NCI-H345 treated with DMSO at 0.1 percent for 48 hours (cell line): ENCODE data around the gene C4orf36.

ENCODE experiments used
- DNase-seq: peaks from one replicate; lab custom pipeline; 2025; ENCODE audit not compliant: unreplicated experiment; lab: John Stamatoyannopoulos, UW

C4orf36 gene

GRCh38 chr4:86857341-86858052 lies 34.7 kb downstream of the C4orf36 start:
- DNase-seq, result no peak

GRCh38 chr4:86856896-86857295 lies 35.3 kb downstream of the C4orf36 start:
- DNase-seq, result no peak

- DNase-seq, result no peak
Measured at GRCh38 chr4:86855572-86855971, 36.6 kb downstream of the C4orf36 start.

GRCh38 chr4:86853209-86853608 lies 39.0 kb downstream of the C4orf36 start:
- no peak for DNase-seq

GRCh38 chr4:86848732-86849619 lies 43.2 kb downstream of the C4orf36 start, which contains the start of gene SLC10A6:
Gene SLC10A6 (minus strand): TSS chr4:86849384. CDS start chr4:86849115, 269 bp downstream.
- DNase-seq, result no peak

GRCh38 chr4:86848136-86848535 lies 44.1 kb downstream of the C4orf36 start:
- DNase-seq, result no peak

- no peak for DNase-seq
Measured at GRCh38 chr4:86847571-86847970, 44.7 kb downstream of the C4orf36 start.

GRCh38 chr4:86846921-86847320 lies 45.3 kb downstream of the C4orf36 start:
- DNase-seq, result no peak

GRCh38 chr4:86845593-86845992 lies 46.6 kb downstream of the C4orf36 start:
- no peak for DNase-seq

GRCh38 chr4:86841309-86841708 lies 50.9 kb downstream of the C4orf36 start:
- DNase-seq, result no peak

GRCh38 chr4:86840858-86841257 lies 51.4 kb downstream of the C4orf36 start:
- no peak for DNase-seq

- no peak for DNase-seq
Measured at GRCh38 chr4:86837691-86838503, 54.3 kb downstream of the C4orf36 start.

- no peak for DNase-seq
Measured at GRCh38 chr4:86835677-86836076, 56.5 kb downstream of the C4orf36 start.

GRCh38 chr4:86834901-86835300 lies 57.3 kb downstream of the C4orf36 start:
- DNase-seq, result no peak

- no peak for DNase-seq
Measured at GRCh38 chr4:86833615-86834014, 58.6 kb downstream of the C4orf36 start.

GRCh38 chr4:86831262-86832130 lies 60.7 kb downstream of the C4orf36 start:
- no peak for DNase-seq
